GM21360 (cell line): ENCODE data around the gene TFEB.
"Not testable (repeated sequence)": the region's sequence is repeated elsewhere in the genome, so short reads cannot be mapped to it uniquely, and the experiment has no call there.

ENCODE experiments used
- ATAC-seq: cut with Tn5 transposase; IDR thresholded peaks from one replicate; pipeline ENCODE4 v1.9.1; 2021; ENCODE audit warnings: mild to moderate bottlenecking, moderate library complexity; ENCODE audit not compliant: unreplicated experiment

Gene TFEB

DNA sequence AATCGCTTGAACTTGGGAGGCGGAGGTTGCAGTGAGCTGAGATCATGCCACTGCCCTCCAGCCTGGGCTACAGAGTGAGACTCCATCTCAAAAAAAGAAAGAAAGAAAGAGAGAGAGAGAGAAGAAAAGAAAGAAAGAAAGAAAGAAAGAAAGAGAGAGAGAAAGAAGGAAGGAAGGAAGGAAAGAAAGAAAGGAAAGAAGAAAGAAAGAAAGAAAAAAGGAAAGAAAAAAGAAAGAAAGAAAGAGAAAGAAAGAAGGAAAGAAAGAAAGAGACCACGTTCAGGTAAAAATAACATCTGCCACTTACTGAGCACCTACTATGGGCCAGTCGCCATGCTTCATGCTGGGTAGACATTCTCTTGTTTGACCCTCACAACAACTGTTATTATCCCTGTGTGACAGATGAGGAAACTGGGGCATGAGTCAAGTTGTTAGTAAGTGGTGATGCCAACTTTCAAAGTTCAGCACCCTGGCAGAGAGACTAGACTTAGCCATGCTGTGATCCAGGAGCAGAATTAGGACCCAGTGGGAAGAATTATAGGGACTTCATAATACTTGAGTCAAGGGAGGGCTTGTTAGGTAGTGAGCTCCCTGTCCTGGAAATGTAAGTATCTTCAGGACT lies 30.7 kb upstream of the TFEB start:
- not testable (repeated sequence) for ATAC-seq

- no peak for ATAC-seq
These were observed 28.1 kb upstream of the TFEB start for GRCh38 chr6:41763470-41763869.

DNA sequence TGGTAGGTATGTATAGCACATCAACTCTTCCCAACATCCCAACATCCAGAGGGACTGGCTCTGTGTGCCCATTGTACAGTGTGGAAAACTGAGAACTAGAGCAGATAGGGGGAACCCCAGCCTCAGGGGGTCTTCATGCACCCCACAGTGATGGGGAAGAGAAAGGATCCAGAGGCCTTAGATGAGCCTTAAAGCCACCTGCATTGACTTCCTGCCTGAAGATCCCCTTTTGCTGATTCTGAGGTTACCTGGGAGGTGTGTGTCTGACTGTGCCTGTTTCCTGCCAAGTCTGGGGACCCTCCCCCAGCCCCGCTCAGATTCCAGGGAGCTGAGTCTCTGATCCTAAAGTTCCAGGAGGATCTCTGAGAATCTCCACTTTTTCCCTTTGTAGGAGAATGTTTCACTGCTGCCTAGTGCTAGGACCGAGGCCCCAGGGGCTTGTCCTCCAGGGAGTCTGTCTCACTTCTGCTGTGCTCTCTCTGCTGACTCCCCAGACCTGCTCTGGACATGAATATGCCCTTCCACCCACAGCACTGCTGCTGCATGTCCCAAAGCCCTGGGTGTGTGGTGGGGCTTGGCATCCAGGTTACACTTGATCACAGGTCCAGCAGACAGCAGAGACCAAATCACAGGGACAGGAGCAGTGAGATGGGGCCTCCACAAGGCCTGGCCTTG lies 24.6 kb upstream of the TFEB start:
- no peak for ATAC-seq

GRCh38 chr6:41759106-41759904 lies 23.9 kb upstream of the TFEB start:
- no peak for ATAC-seq

DNA sequence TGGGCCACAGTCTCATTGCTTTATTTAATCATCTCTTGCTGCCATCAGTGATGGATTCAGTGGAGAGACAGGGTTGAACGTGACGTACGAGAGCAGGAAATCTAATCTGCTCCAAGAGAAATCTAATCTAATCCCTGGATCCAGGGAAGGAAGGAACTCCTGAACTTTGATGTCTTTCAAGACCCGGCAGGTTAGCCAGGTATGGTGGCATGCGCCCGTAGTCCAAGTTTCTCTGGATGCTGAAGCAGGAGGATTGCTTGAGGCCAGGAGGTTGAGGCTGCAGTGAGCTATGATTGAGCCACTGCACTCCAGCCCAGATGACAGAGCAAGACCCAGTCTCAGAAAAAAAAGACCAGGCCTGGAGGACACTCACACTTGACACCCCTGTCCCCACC lies 23.2 kb upstream of the TFEB start:
- no peak for ATAC-seq

DNA sequence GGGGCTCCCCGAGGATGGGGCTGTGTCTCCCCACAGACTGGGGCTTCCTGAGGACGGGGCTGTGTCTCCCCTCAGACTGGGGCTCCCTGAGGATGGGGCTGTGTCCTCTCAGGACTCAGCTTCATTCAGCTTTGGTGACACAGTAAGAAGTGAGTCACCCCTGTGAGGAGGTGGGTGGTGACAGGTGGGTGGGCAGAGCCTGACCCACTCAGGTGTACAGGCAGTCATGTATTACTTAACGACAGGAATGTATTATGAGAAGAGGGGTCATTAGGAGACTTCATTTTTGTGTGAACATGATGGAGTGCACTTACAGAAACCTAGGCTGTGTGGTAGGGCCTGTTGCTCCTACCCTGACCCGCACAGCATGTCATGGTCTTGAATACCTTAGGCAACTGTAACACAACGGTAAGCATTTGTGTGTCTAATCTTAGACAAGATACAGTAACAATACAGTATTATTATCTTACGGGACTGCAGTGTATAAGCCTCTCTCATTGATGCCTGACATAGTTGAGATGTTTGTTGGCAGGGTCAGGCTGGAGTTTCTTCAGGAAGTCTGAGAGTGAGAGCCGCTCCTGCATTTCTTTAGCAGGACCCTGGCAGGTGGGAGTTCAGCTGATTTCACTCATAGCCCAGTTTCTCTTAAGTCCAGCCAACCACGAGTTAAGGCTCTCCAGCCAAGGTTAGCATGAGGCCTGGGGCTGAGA lies 22.7 kb upstream of the TFEB start:
- no peak for ATAC-seq

- no peak for ATAC-seq
These were observed 21.9 kb upstream of the TFEB start for GRCh38 chr6:41757271-41757670.

GRCh38 chr6:41756354-41756753 lies 20.9 kb upstream of the TFEB start:
- no peak for ATAC-seq

GRCh38 chr6:41755895-41756294 lies 20.5 kb upstream of the TFEB start:
- ATAC-seq = no peak

DNA sequence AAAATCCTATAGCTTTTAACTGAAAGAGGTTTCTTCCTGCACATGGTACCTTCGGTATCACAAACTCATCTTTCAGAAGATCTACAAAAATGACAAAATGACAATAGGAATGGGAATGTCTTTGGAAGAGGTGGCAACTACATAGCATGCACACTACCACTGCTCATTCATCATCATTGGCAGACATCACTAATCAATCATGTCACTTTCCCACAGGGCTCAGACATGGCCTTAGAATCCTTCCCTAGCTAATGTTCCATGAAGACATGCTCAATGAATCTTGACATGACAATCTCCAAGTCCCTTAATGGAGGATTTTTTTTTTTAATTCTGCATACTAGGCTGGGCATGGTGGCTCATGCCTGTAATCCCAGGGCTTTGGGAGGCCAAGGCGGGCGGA lies 15.0 kb upstream of the TFEB start:
- ATAC-seq = no peak

DNA sequence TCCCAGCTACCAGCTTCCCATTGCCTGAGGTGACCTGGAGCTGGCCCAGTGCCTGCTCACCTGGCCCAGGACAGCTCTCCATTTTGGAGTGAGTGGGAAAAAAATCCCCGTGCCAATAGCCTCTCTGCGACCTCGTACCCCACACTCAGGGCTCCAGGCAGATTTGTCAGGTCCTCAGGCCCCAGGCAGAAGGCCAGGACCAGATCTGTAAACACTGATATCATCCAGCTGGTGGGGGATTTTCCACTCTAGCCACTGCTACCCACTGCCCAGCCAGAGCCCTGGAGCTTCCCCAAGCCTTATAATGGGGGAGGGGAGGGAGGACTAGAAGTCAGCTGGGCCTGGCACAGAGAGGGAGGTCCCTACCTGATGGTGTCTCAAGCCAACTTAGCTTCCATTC lies 13.1 kb upstream of the TFEB start:
- no peak for ATAC-seq

DNA sequence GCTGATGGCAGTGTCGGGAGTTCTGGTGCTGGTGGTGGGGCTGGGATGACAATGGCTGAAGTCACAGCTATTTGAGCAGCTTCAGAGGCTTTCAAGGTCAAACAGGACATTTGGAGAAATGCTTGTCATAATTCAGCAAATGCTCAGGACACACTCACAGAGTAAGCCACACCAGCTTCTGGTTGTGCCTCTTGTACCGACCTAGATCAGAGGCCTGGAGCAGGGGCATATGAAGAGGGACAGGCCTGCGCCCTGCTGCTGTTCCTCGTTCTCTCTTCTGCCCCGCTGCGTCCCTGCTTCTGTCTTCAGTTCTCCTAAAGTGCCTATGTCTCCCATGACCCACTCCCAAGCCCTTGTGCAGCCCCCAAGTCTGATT lies 12.7 kb upstream of the TFEB start:
- ATAC-seq = no peak

- ATAC-seq = no peak
These were observed 12.1 kb upstream of the TFEB start, which contains the start of gene PGC for GRCh38 chr6:41747256-41748101. Gene PGC (minus strand): TSS chr6:41747397. CDS start chr6:41747334, 63 bp downstream.

- ATAC-seq = no peak
These were observed 10.7 kb upstream of the TFEB start for GRCh38 chr6:41746107-41746506.

GRCh38 chr6:41744236-41744787 lies 8.9 kb upstream of the TFEB start:
- ATAC-seq = no peak

DNA sequence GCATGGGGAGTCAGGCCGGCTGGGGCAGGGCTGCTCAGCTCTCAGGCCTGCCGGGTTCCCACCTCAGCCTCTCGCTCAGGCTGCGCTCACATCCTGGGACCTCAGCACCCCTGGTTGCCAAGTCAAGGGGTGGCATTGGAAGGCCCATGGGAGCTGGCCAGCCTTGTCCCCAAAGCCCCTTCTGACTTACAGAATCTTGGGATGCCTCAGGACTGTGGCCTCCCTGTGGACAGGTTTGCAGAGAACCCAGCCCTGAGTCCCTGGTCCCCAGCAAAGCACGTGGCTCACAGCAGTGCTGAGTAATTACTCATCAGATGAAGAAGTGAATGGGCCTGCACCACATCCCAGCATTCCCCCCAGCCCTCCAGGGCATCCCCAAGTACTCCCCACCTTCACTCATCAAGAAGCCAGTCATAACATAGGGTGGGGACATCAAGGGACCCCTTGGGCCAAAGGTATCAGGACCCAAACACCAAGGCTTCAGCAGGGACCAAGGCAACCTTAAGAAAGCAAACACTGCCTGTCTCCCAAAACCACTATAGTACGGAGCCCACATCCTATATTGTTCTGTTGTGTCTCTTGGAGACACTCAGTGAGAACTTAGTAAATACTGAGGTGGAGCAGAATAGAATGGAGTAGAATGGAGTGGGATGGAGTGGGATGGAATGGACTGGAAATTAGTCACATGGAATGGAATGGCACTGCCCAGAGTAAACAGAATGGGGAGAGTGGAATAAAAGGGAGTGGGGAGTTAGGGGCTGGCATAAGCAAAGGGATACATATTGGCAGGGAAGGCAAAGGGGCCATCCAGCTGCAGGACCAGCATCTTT lies 8.2 kb upstream of the TFEB start:
- no peak for ATAC-seq

DNA sequence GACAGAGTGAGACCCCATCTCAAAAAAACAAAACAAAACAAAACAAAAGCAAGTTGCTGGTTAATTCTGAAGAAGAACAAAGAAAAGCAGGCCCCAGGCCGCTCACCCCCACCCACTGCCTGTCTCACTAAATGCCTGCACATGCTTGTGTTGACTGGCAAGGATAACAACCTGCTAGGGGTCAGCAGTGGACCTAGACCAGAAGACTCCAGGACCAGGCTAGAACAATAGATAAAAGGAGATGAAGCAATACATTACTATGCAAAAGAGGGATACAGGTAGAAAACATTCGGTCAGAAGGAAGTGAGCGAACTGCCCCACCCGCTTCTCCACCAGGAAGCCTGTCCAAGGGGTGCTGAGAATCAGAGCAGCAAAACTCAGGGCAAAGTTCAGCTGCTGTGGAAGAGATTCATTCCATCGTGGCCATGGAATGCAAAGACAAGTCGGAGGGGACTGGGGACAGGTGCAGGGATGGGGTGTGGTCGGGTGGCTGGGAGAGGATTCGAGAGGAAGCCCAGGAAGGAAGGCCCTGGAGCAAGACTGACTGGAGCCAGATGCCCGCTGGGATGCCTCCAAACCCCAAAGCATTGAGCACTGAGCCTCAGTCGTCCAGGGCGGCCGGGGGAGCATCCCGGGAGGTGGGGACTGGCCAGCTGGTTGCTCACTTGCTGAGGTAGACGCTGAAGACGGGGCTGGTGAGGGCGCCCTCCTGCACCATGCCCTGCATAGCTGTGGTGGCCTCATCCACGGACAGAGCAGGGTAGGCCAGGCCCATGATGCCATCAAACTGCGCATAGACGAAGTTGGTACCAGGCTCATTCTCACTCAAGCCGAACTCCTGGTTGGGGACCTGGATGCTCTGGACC lies 6.5 kb upstream of the TFEB start:
- ATAC-seq = no peak

- ATAC-seq = no peak
These were observed 5.2 kb upstream of the TFEB start for GRCh38 chr6:41740366-41741162.
